ENCODE measurements around the gene SEMA3E.

GRCh38 chr7:83575436-83575835 is 73.5 kb downstream of the SEMA3E start:
- TF ChIP-seq CTCF (IDR thresholded peaks at IDR 0.05) = no peak
- no peak for TF ChIP-seq POLR2A (IDR thresholded peaks at IDR 0.05)
